H1 (cell line): Measurements from ENCODE around the gene AP1S3. TPM values are rescaled to one million over a fixed set of nuclear protein-coding genes. Genes with fewer than 3 reads are reported as not detected.

Experiments used
- CTCF ChIA-PET: fragments of 300-600 bp; sonication (Branson Sonifier 250); formaldehyde crosslinking; loops from one replicate; lab custom pipeline; 2021; ENCODE audit not compliant: partially characterized antibody; lab: Charles Lee
- POLR2A ChIA-PET: fragments of 300-600 bp; sonication (Branson Sonifier 250); formaldehyde crosslinking; loops from one replicate; lab custom pipeline; 2021; ENCODE audit warnings: inconsistent platforms; ENCODE audit not compliant: partially characterized antibody; lab: Charles Lee
- DNase-seq, 2 experiments: peaks; one replicate each; pipeline versions ENCODE4 v3.0.0 to v3.0.0-alpha.2; 2010 to 2022; ENCODE audit warnings: low spot score in 2 of 2, low read depth in 1 of 2, mixed read lengths in 1 of 2
- FAIRE-seq: peaks from 2 replicates; lab custom pipeline; 2011; peaks lifted over from hg19 to GRCh38; lab: Jason Lieb, UNC
- H2AFZ ChIP-seq: 2 replicates; pipeline ENCODE4 v1.8.1; 2012; ENCODE audit warnings: low read length, inconsistent platforms
- H2AK5ac ChIP-seq: 2 replicates; pipeline ENCODE4 v1.6.1; 2013; ENCODE audit warnings: low read depth, low read length
- H2BK120ac ChIP-seq: replicated peaks from 2 replicates; pipeline ENCODE3; 2013; ENCODE audit warnings: low read depth, low read length, inconsistent platforms
- H2BK12ac ChIP-seq: 2 replicates; pipeline ENCODE4 v1.6.1; 2013; ENCODE audit warnings: low read depth, low read length
- H2BK15ac ChIP-seq: 2 replicates; pipeline ENCODE4 v1.6.1; 2013; ENCODE audit warnings: low read length
- H2BK20ac ChIP-seq: 2 replicates; pipeline ENCODE4 v1.6.1; 2013; ENCODE audit warnings: low read length
- H2BK5ac ChIP-seq: 2 replicates; pipeline ENCODE4 v1.6.1; 2013; ENCODE audit warnings: low read depth, low read length
- H3K14ac ChIP-seq: 2 replicates; pipeline ENCODE4 v1.6.1; 2013; ENCODE audit warnings: inconsistent platforms; ENCODE audit not compliant: insufficient read length
- H3K18ac ChIP-seq: 2 replicates; pipeline ENCODE4 v1.6.1; 2013; ENCODE audit warnings: low read length; ENCODE audit errors: extremely low read depth
- H3K23ac ChIP-seq: 2 replicates; pipeline ENCODE4 v1.6.1; 2013; ENCODE audit warnings: inconsistent platforms; ENCODE audit not compliant: insufficient read length
- H3K23me2 ChIP-seq: 2 replicates; pipeline ENCODE4 v1.6.1; 2013; ENCODE audit warnings: low read depth, low read length
- H3K27ac ChIP-seq: 2 replicates; pipeline ENCODE4 v1.6.1; 2011; ENCODE audit warnings: low read depth, low read length, inconsistent platforms
- H3K27me3 ChIP-seq, 4 experiments: replicated peaks in 1 of 4; 1 replicate in 1 of 4; 2 replicates in 3 of 4; pipeline versions ENCODE4 v1.6.1 to v1.8.1; 2011 to 2013; ENCODE audit warnings: low read length in 3 of 4, mild to moderate bottlenecking in 3 of 4, inconsistent platforms in 2 of 4, mixed read lengths in 2 of 4, moderate library complexity in 1 of 4; ENCODE audit not compliant: control insufficient read depth in 3 of 4, insufficient read depth in 3 of 4; ENCODE audit errors: extremely low read depth in 1 of 4
- H3K36me3 ChIP-seq, 4 experiments: 2 replicates each; pipeline versions ENCODE4 v1.6.1 to v1.8.1; 2011 to 2013; ENCODE audit warnings: mild to moderate bottlenecking in 4 of 4, low read length in 3 of 4, moderate library complexity in 2 of 4, control low read depth in 1 of 4, inconsistent platforms in 1 of 4; ENCODE audit not compliant: insufficient read depth in 4 of 4, control insufficient read depth in 2 of 4
- H3K4ac ChIP-seq: replicated peaks from 2 replicates; pipeline ENCODE3; 2013; ENCODE audit warnings: low read length, low read depth, mixed read lengths, inconsistent platforms; ENCODE audit not compliant: insufficient read length
- H3K4me1 ChIP-seq, 4 experiments: replicated peaks in 1 of 4; 1 replicate in 1 of 4; 2 replicates in 3 of 4; pipeline versions ENCODE4 v1.6.1 to v1.8.1; 2011 to 2013; ENCODE audit warnings: low read length in 3 of 4, inconsistent platforms in 2 of 4, mixed read lengths in 1 of 4; ENCODE audit not compliant: insufficient read depth in 4 of 4, control insufficient read depth in 3 of 4
- H3K4me2 ChIP-seq, 2 experiments: 2 replicates each; pipeline versions ENCODE4 v1.6.1 to v1.8.1; 2011 to 2013; ENCODE audit warnings: low read depth in 2 of 2, low read length in 2 of 2, control low read depth in 1 of 2, inconsistent platforms in 1 of 2, mild to moderate bottlenecking in 1 of 2; ENCODE audit not compliant: insufficient read depth in 1 of 2
- H3K4me3 ChIP-seq, 4 experiments: fragments of 200-600, 300-600 bp in 1 of 4; sonication (generic), shearing (Covaris generic), sonication (Bioruptor Twin) in 1 of 4; 2 replicates each; pipeline versions ENCODE4 v1.5.1 to v1.8.1; 2011 to 2016; ENCODE audit warnings: low read length in 4 of 4, low read depth in 3 of 4, control low read depth in 2 of 4, inconsistent platforms in 2 of 4, mild to moderate bottlenecking in 2 of 4, mixed read lengths in 1 of 4, moderate library complexity in 1 of 4; ENCODE audit not compliant: insufficient read depth in 2 of 4; ENCODE audit errors: extremely low read depth in 1 of 4
- H3K56ac ChIP-seq: replicated peaks from 2 replicates; pipeline ENCODE3; 2013; ENCODE audit warnings: low read depth, mild to moderate bottlenecking, mixed read lengths, low read length, inconsistent platforms; ENCODE audit not compliant: insufficient read length
- H3K79me1 ChIP-seq: 2 replicates; pipeline ENCODE4 v1.6.1; 2013; ENCODE audit warnings: low read depth, low read length, control low read depth
- H3K79me2 ChIP-seq, 2 experiments: 2 replicates each; pipeline versions ENCODE4 v1.6.1 to v1.8.1; 2012 to 2013; ENCODE audit warnings: low read length in 2 of 2, mild to moderate bottlenecking in 2 of 2, inconsistent platforms in 1 of 2; ENCODE audit not compliant: insufficient read depth in 2 of 2, control insufficient read depth in 1 of 2
- H3K9ac ChIP-seq, 4 experiments: replicated peaks in 1 of 4; 1 replicate in 1 of 4; 2 replicates in 3 of 4; pipeline versions ENCODE4 v1.6.1 to v1.8.1; 2011 to 2013; ENCODE audit warnings: low read depth in 3 of 4, low read length in 3 of 4, control low read depth in 2 of 4, mild to moderate bottlenecking in 2 of 4, moderate library complexity in 2 of 4, inconsistent platforms in 1 of 4; ENCODE audit errors: extremely low read depth in 1 of 4
- H3K9me3 ChIP-seq, 2 experiments: 2 replicates each; pipeline versions ENCODE4 v1.6.1 to v1.8.1; 2012 to 2013; ENCODE audit warnings: mild to moderate bottlenecking in 2 of 2, moderate library complexity in 2 of 2, control low read depth in 1 of 2, inconsistent platforms in 1 of 2, low read depth in 1 of 2, low read length in 1 of 2, mixed read lengths in 1 of 2; ENCODE audit not compliant: insufficient read depth in 2 of 2
- H4K20me1 ChIP-seq, 2 experiments: replicated peaks in 1 of 2; 2 replicates each; pipeline versions ENCODE3 to v1.8.1; 2011 to 2013; ENCODE audit warnings: inconsistent platforms in 2 of 2, low read length in 2 of 2, mild to moderate bottlenecking in 1 of 2; ENCODE audit not compliant: insufficient read depth in 2 of 2, control insufficient read depth in 1 of 2
- H4K5ac ChIP-seq: 2 replicates; pipeline ENCODE4 v1.6.1; 2013; ENCODE audit warnings: low read length, low read depth, mixed read lengths, inconsistent platforms; ENCODE audit not compliant: insufficient read length
- H4K8ac ChIP-seq: 2 replicates; pipeline ENCODE4 v1.8.0; 2013; ENCODE audit warnings: mild to moderate bottlenecking, moderate library complexity, low read length, inconsistent platforms; ENCODE audit not compliant: insufficient read depth; ENCODE audit errors: extremely low read depth
- H4K91ac ChIP-seq: replicated peaks from 2 replicates; pipeline ENCODE3; 2013; ENCODE audit warnings: low read length, mixed read lengths, inconsistent platforms; ENCODE audit not compliant: insufficient read length
- ATF2 ChIP-seq: IDR thresholded peaks from 2 replicates; pipeline ENCODE4 v1.6.1; 2012; ENCODE audit warnings: low read length, inconsistent platforms
- BACH1 ChIP-seq: IDR thresholded peaks from 2 replicates; pipeline ENCODE4 v1.6.1; 2012; ENCODE audit warnings: low read length, improper control_type of control experiment
- BRCA1 ChIP-seq: IDR thresholded peaks from 2 replicates; pipeline ENCODE4 v1.6.1; 2012; ENCODE audit warnings: low read depth, low read length, improper control_type of control experiment
- CREB1 ChIP-seq: IDR thresholded peaks from 2 replicates; pipeline ENCODE4 v1.6.1; 2012; ENCODE audit warnings: inconsistent platforms
- HDAC2 ChIP-seq, 2 experiments: fragments of 300-600 bp in 1 of 2; sonication (generic) in 1 of 2; IDR thresholded peaks; 2 replicates each; pipeline ENCODE4 v1.6.1; 2011 to 2012; ENCODE audit warnings: low read depth in 2 of 2, low read length in 2 of 2, mild to moderate bottlenecking in 2 of 2, moderate library complexity in 2 of 2, borderline replicate concordance in 1 of 2, inconsistent platforms in 1 of 2
- MAFK ChIP-seq: IDR thresholded peaks from 2 replicates; pipeline ENCODE4 v1.6.1; 2012; ENCODE audit warnings: low read depth, mild to moderate bottlenecking, improper control_type of control experiment, low read length
- NANOG ChIP-seq: IDR thresholded peaks from 2 replicates; pipeline ENCODE4 v1.6.1; 2011; ENCODE audit warnings: low read length, low read depth, mild to moderate bottlenecking, inconsistent platforms; ENCODE audit not compliant: insufficient read depth, poor library complexity, severe bottlenecking
- POLR2AphosphoS5 ChIP-seq: IDR thresholded peaks from 2 replicates; pipeline ENCODE4 v1.6.1; 2011; ENCODE audit warnings: low read depth, low read length
- POU5F1 ChIP-seq: IDR thresholded peaks from 2 replicates; pipeline ENCODE4 v1.6.1; 2011; ENCODE audit warnings: low read depth, mild to moderate bottlenecking, low read length, moderate library complexity
- SIRT6 ChIP-seq: IDR thresholded peaks from one replicate; pipeline ENCODE4 v1.7.1; 2012; ENCODE audit warnings: low read length, inconsistent platforms
- YY1 ChIP-seq: IDR thresholded peaks from 2 replicates; pipeline ENCODE4 v1.6.1; 2011; ENCODE audit warnings: low read depth, mild to moderate bottlenecking, low read length
- WGBS, 2 experiments: shearing (Covaris generic) in 1 of 2; methylation state at CpG; one replicate each; pipeline versions ENCODE4 v1.1.6 to v1.1.7; 2013 to 2015; ENCODE audit warnings: low lambda C conversion rate in 2 of 2, mixed read lengths in 2 of 2, inconsistent platforms in 1 of 2, low coverage in 1 of 2, missing lambda C conversion rate in 1 of 2; ENCODE audit not compliant: insufficient replicate concordance in 2 of 2, insufficient coverage in 1 of 2, insufficient read length in 1 of 2; ENCODE audit errors: extremely low coverage in 1 of 2, missing lambda C conversion rate in 1 of 2; 5-methylcytosine and 5-hydroxymethylcytosine counted together
- polyA plus RNA-seq, 7 experiments: library from polyadenylated mRNA; depleted of rRNA in 3 of 7; stranded (reverse) in 5 of 7; unstranded in 2 of 7; fragments of >200 nt in 5 of 7; fragments of 200-250 nt in 2 of 7; gene quantifications; 1 replicate in 5 of 7; 2 replicates in 1 of 7; 4 replicates in 1 of 7; pipeline versions ENCODE4 v1.2.1 to v1.2.3, GENCODE V29; 2011 to 2013; ENCODE audit warnings: missing spikeins in 2 of 7, mixed read lengths in 2 of 7
- total RNA-seq: library from RNA; stranded (reverse); fragmentation: NEBNext Ultra II Directional; extraction: Animal tissue kit (Norgen Biotek cat#: 25700); gene quantifications from 2 replicates; pipeline ENCODE4 v1.2.1, GENCODE V29; 2021
- TF ChIP-seq, protein P1 (sequence below): IDR thresholded peaks from 2 replicates; pipeline ENCODE4 v1.6.1; 2011; ENCODE audit warnings: low read depth, mild to moderate bottlenecking, low read length; ENCODE audit not compliant: insufficient read depth

AP1S3 gene
- total and polyA plus RNA-seq, 2 of the 8 experiments (the other 6 are each of a cell fraction or from before 2014, with no cell fraction given), result 3.9 to 20.2 TPM

DNA sequence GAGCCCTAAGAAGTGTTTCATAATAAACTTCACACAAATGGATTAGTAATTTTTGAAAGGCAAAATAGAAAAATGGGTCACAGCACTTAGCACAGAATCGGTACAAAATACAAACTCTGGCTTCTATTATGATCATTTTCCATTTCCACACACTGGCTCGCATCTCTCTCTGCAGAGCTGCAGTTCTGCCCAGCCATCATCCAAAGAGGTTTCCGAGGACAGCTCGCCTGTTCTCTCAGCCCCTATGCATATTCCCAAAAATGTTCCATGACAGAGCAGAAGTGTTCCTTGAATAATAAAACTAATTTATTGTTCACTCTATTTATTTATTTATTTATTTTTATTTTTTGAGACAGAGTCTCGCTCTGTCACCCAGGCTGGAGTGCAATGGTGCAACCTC is 115.6 kb downstream of the AP1S3 start:
- Histone ChIP-seq H2BK15ac (no peak overlapping the region), H2BK5ac (no peak overlapping the region), H3K4me1 (peaks cover 5 to 23% (median 17%) of the 10 kb centered on the region in 4 experiments), H3K14ac (no peak overlapping the region), H3K27ac (no peak overlapping the region), H2BK20ac (no peak overlapping the region), H4K5ac (no peak overlapping the region), H4K91ac (no peak overlapping the region), H3K79me1 (no peaks in the 10 kb centered on the region), H3K4me2 (no peak overlapping the region; a peak in 1 of 4 replicates), H3K79me2 (no peaks in the 10 kb centered on the region), H2AFZ (no peak overlapping the region), H3K23ac (no peak overlapping the region), H3K18ac (no peak overlapping the region), H2BK12ac (no peak overlapping the region), H2BK120ac (no peak overlapping the region), H3K9ac (no peak overlapping the region), H3K4ac (no peak overlapping the region), H3K9me3 (no peaks in the 10 kb centered on the region; a peak in 1 of 4 replicates), H3K23me2 (no peaks in the 10 kb centered on the region), H4K20me1 (no peaks in the 10 kb centered on the region), H3K27me3 (no peaks in the 10 kb centered on the region), H3K56ac (no peak overlapping the region), H3K36me3 (peaks cover 0 to 12% (median 5%) of the 10 kb centered on the region in 4 experiments; a peak in 5 of 8 replicates), H4K8ac (no peak overlapping the region), H2AK5ac (no peak overlapping the region), H3K4me3 (no peak overlapping the region)
- CTCF ChIA-PET, result interaction anchor here (1.2 to 1.9 kb wide), 3 partner anchors 24 to 41 kb away, joined by 3 to 5 read pairs (median 4); no protein-coding TSS in a partner anchor
- DNase-seq (no peak), FAIRE-seq (no peak)
- POLR2A ChIA-PET, result interaction anchor here (0.8 to 1.0 kb wide), 2 partner anchors 8 to 11 kb away, joined by 3 read pairs; no protein-coding TSS in a partner anchor
- WGBS, 2 experiments, result 96% methylated on average over 5 of the region's 5 CpGs; no CpG with 5 or more reads in 1 of the 2 experiments
- TF ChIP-seq HDAC2 (IDR thresholded peaks at IDR 0.05; ENCODE audit: borderline replicate concordance in 1 of 2, low read depth in 2 of 2, low read length in 2 of 2) (no peak), POU5F1 (no peak), MAFK (no peak), SIRT6 (no peak), BACH1 (no peak), BRCA1 (no peak), POLR2AphosphoS5 (no peak), CREB1 (no peak), YY1 (no peak), NANOG (no peak), ATF2 (no peak)
- TF ChIP-seq, protein P1, sequence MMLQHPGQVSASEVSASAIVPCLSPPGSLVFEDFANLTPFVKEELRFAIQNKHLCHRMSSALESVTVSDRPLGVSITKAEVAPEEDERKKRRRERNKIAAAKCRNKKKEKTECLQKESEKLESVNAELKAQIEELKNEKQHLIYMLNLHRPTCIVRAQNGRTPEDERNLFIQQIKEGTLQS, result no peak
